ENCODE measurements around the gene ARAP2. TPM values are rescaled to one million over a fixed set of nuclear protein-coding genes. Genes with fewer than 3 reads are reported as not detected.
A peak's percentile ranks its signal among the peaks of the same experiment; 100 is the strongest.
"Not testable (repeated sequence)": the region's sequence is repeated elsewhere in the genome, so short reads cannot be mapped to it uniquely, and the experiment has no call there.

The ARAP2 gene
- total and polyA plus RNA-seq, 2 experiments from 2014 or later = 0.70 to 2.6 TPM

DNA sequence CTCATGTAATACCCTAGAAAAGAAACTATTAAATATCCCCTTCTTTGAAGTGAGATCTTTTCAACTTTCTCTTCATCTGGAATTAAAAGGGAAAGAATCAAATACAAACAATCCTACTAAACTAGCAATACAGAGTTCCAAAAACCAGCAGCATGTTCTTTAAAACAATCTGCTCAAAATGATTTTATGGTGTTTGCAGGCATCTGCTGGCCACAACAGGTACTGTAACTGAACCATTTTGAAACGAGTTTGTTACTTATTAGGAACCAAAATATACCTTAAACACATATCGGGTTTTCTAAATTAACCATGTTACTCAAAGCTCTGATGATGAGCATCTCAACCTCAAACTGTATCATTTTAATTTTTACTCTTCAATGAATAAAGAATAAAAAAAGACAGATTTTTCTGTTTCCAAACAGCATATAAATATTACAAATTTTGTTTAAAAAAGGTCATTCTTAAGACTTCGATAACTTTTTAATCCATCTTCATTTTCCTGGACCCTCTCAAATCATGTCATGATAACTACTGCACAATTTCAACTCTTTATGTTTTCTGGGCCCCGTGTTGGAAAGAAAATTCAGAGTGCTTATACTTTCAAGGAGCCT is 56.5 kb downstream of the ARAP2 start:
- peak; percentile 16 to 29 for DNase-seq (ENCODE audit: low read depth in 1 of 2, low spot score in 1 of 2)
- Histone ChIP-seq H3K27ac (no peak overlapping the region), H3K9me3 (ENCODE audit: low read depth) (no peaks in the 10 kb centered on the region), H3K36me3 (no peaks in the 10 kb centered on the region), H3K27me3 (no peaks in the 10 kb centered on the region), H3K4me3 (no peak overlapping the region), H3K4me1 (ENCODE audit: low read depth) (no peaks in the 10 kb centered on the region)
- TF ChIP-seq, protein P1, sequence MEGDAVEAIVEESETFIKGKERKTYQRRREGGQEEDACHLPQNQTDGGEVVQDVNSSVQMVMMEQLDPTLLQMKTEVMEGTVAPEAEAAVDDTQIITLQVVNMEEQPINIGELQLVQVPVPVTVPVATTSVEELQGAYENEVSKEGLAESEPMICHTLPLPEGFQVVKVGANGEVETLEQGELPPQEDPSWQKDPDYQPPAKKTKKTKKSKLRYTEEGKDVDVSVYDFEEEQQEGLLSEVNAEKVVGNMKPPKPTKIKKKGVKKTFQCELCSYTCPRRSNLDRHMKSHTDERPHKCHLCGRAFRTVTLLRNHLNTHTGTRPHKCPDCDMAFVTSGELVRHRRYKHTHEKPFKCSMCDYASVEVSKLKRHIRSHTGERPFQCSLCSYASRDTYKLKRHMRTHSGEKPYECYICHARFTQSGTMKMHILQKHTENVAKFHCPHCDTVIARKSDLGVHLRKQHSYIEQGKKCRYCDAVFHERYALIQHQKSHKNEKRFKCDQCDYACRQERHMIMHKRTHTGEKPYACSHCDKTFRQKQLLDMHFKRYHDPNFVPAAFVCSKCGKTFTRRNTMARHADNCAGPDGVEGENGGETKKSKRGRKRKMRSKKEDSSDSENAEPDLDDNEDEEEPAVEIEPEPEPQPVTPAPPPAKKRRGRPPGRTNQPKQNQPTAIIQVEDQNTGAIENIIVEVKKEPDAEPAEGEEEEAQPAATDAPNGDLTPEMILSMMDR (IDR thresholded peaks at IDR 0.05; ENCODE audit: low read depth, low read length) = peak; percentile 30

DNA sequence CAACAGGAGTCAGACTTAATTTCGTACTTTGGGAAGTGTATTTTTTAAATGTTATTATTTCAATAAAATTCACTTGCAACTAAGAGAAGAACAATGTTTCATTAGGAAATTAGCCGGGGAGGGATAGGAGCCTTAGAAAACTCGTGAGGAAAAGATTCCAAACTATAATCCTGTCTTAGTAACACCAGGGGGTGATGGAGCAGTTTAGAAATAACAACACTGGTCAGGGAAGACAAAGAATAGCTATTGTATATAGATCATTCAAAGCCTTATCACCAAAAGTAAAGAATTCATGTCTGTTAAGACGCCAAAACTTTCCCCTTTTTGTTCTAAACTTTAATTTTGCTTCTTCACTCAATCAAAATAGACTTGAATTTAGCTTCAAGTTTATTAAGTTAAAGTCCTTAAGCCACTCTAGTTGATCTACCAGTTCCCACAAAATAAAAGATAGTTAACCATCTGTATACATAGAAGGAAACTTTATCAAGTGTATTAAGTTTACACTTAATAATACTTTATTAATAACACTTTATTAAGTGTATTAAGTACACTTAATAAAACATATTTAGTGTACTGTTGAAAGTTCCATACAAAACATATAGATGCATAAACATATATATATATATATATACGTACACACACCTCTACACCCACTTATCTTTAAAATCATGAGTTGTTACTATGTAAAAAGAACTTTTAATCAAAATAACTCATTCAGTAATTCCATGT is 60.5 kb downstream of the ARAP2 start:
- no peak for DNase-seq (ENCODE audit: low read depth in 1 of 2, low spot score in 1 of 2)

DNA sequence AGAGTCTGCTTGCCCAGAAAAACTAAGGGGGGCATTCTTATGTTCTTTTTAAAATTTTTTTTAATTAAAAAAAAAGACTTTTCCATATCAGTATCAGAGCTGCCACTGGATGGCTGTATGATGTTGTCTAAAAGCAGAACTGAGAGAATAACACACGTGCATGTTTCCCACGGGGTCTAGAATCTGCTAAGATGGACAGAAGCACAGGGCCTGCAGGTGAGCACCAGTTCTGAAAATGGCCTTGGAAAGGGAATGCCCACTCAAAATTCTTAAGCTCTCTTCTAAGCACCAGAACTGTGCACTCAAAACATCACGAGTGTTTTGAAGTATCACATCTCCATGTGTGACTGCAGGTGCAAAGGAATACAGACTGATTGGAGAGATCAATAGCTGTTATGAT is 61.1 kb downstream of the ARAP2 start:
- no peak for DNase-seq (ENCODE audit: low read depth in 1 of 2, low spot score in 1 of 2)
- no peak overlapping the region for H3K4me3 ChIP-seq

More for the DNA sequence above, 60.5 kb downstream of the ARAP2 start:
- H3K4me1 ChIP-seq (ENCODE audit: low read depth) = no peaks in the 10 kb centered on the region
- TF ChIP-seq, protein P1 (IDR thresholded peaks at IDR 0.05; ENCODE audit: low read depth, low read length) = no peak
- H3K27me3 ChIP-seq = no peaks in the 10 kb centered on the region
- no peaks in the 10 kb centered on the region for H3K36me3 ChIP-seq
- H3K27ac ChIP-seq = no peak overlapping the region
- no peak overlapping the region for H3K4me3 ChIP-seq
- H3K9me3 ChIP-seq (ENCODE audit: low read depth) = no peaks in the 10 kb centered on the region

DNA sequence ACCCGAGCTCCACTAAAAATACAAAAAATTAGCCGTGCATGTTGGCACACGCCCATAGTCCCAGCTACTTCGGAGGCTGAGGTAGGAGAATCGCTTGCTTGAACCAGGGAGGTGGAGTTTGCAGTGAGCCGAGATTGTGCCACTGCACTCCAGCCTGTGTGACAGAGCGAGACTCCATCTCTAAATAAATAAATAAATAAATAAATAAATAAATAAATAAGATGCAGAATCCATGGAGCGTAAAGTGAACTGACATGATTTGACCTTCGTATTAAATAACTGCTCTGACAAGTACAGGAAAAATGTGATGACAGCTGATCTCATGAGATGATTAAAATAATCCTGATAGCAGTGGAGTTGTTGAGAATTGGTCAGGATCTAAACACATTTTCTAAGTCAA is 62.0 kb downstream of the ARAP2 start:
- H3K36me3 ChIP-seq; H3K4me3 ChIP-seq; H3K9me3 ChIP-seq (ENCODE audit: low read depth); H3K27me3 ChIP-seq; H3K4me1 ChIP-seq (ENCODE audit: low read depth); DNase-seq (ENCODE audit: low read depth in 1 of 2, low spot score in 1 of 2); H3K27ac ChIP-seq: not testable (repeated sequence)

More for the DNA sequence above, 61.1 kb downstream of the ARAP2 start:
- Histone ChIP-seq H3K9me3 (ENCODE audit: low read depth) (no peaks in the 10 kb centered on the region), H3K27ac (no peak overlapping the region), H3K27me3 (no peaks in the 10 kb centered on the region), H3K36me3 (no peaks in the 10 kb centered on the region), H3K4me1 (ENCODE audit: low read depth) (no peaks in the 10 kb centered on the region)
- TF ChIP-seq, protein P1 (IDR thresholded peaks at IDR 0.05; ENCODE audit: low read depth, low read length) = no peak

DNA sequence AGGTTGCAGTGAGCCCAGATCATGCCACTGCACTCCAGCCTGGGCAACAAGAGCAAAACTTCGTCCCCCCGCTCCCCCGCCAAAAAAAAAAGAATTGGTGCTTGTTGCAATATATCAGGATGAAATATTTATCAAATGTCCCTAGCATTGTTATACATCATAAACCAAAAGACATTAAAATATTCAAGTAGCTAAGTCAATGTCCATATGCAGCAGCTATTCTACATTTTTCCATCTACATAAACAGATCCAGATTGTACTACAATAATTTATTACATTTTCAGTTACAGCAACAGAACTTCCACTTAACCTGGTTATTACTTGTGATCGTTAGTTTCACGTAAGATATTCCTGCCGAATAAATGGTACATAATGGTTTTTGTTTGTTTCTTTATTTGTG is 64.1 kb downstream of the ARAP2 start:
- Histone ChIP-seq H3K4me1 (ENCODE audit: low read depth) (no peaks in the 10 kb centered on the region), H3K27ac (no peak overlapping the region), H3K36me3 (no peaks in the 10 kb centered on the region), H3K9me3 (ENCODE audit: low read depth) (no peaks in the 10 kb centered on the region), H3K4me3 (no peak overlapping the region), H3K27me3 (no peaks in the 10 kb centered on the region)
- TF ChIP-seq, protein P1 (IDR thresholded peaks at IDR 0.05; ENCODE audit: low read depth, low read length) = no peak
- no peak for DNase-seq (ENCODE audit: low read depth in 1 of 2, low spot score in 1 of 2)

DNA sequence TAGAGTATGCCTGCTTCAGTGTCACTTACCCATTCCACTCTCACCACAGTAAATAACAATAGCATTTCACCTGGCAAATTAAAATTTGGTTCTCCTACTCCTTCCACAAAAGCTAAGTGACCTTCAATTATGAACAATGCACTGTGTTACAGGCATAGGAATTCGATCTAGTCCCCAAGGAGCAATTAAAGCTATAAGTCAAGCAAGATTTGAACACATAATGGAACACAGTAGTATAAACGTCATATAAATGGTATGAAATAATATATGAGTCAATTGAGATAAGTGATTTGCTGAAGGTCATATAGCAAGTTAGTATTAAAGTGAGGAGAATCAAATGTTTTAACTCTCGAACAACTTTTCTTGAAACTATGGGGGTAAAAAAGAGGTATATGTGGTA is 65.8 kb downstream of the ARAP2 start:
- Histone ChIP-seq H3K27ac (no peak overlapping the region), H3K27me3 (no peaks in the 10 kb centered on the region), H3K4me1 (ENCODE audit: low read depth) (no peaks in the 10 kb centered on the region), H3K4me3 (no peak overlapping the region), H3K36me3 (no peaks in the 10 kb centered on the region), H3K9me3 (ENCODE audit: low read depth) (no peaks in the 10 kb centered on the region)
- no peak for DNase-seq (ENCODE audit: low read depth in 1 of 2, low spot score in 1 of 2)
- TF ChIP-seq, protein P1 (IDR thresholded peaks at IDR 0.05; ENCODE audit: low read depth, low read length) = no peak

Data from cardiac muscle cell (in vitro differentiated cells and primary cell).